ENCODE results near the gene HSD3B7.

DNA sequence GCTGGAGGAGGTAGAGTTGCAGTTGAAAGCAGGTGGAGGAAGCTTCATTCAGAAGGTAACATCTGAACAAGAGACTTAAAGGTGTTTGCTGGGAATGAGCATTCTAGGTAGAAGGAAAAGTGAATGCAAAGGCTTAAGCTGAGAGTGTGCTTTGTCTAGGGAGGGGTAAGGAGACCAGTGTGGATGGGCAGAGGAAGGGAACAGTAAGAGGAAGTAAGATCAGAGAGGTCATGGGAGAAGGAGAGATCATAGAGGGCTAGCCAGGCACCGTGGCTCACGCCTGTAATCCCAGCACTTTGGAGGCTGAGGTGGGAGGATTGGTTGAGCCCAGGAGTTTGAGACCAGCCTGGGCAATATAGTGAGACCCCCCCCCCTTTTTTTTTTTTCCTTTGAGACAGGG lies 51.7 kb downstream of the HSD3B7 start:
- no peak for TF ChIP-seq NFIC (IDR thresholded peaks at IDR 0.05)
- TF ChIP-seq TAF1 (IDR thresholded peaks at IDR 0.05; ENCODE audit: low read depth) = no peak
- TF ChIP-seq RAD21 (IDR thresholded peaks at IDR 0.05; ENCODE audit: low read depth) = no peak
- TF ChIP-seq CEBPB (IDR thresholded peaks at IDR 0.05) = no peak
- no peak for TF ChIP-seq CREB1 (IDR thresholded peaks at IDR 0.05; ENCODE audit: low read depth)
- TF ChIP-seq, protein P1, sequence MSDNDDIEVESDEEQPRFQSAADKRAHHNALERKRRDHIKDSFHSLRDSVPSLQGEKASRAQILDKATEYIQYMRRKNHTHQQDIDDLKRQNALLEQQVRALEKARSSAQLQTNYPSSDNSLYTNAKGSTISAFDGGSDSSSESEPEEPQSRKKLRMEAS (IDR thresholded peaks at IDR 0.05) = no peak
- TF ChIP-seq TCF12 (IDR thresholded peaks at IDR 0.05; ENCODE audit: low read depth) = no peak
- TF ChIP-seq, protein P2, sequence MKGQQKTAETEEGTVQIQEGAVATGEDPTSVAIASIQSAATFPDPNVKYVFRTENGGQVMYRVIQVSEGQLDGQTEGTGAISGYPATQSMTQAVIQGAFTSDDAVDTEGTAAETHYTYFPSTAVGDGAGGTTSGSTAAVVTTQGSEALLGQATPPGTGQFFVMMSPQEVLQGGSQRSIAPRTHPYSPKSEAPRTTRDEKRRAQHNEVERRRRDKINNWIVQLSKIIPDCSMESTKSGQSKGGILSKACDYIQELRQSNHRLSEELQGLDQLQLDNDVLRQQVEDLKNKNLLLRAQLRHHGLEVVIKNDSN (IDR thresholded peaks at IDR 0.05) = no peak
- no peak for TF ChIP-seq EP300 (IDR thresholded peaks at IDR 0.05; ENCODE audit: borderline replicate concordance)
- TF ChIP-seq, protein P3, sequence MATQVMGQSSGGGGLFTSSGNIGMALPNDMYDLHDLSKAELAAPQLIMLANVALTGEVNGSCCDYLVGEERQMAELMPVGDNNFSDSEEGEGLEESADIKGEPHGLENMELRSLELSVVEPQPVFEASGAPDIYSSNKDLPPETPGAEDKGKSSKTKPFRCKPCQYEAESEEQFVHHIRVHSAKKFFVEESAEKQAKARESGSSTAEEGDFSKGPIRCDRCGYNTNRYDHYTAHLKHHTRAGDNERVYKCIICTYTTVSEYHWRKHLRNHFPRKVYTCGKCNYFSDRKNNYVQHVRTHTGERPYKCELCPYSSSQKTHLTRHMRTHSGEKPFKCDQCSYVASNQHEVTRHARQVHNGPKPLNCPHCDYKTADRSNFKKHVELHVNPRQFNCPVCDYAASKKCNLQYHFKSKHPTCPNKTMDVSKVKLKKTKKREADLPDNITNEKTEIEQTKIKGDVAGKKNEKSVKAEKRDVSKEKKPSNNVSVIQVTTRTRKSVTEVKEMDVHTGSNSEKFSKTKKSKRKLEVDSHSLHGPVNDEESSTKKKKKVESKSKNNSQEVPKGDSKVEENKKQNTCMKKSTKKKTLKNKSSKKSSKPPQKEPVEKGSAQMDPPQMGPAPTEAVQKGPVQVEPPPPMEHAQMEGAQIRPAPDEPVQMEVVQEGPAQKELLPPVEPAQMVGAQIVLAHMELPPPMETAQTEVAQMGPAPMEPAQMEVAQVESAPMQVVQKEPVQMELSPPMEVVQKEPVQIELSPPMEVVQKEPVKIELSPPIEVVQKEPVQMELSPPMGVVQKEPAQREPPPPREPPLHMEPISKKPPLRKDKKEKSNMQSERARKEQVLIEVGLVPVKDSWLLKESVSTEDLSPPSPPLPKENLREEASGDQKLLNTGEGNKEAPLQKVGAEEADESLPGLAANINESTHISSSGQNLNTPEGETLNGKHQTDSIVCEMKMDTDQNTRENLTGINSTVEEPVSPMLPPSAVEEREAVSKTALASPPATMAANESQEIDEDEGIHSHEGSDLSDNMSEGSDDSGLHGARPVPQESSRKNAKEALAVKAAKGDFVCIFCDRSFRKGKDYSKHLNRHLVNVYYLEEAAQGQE (IDR thresholded peaks at IDR 0.05; ENCODE audit: low read depth) = no peak
- no peak for TF ChIP-seq YY1 (IDR thresholded peaks at IDR 0.05; ENCODE audit: low read depth)

Measured in Ishikawa (cell line).